ENCODE data around the gene TPGS1.

Gene TPGS1

DNA sequence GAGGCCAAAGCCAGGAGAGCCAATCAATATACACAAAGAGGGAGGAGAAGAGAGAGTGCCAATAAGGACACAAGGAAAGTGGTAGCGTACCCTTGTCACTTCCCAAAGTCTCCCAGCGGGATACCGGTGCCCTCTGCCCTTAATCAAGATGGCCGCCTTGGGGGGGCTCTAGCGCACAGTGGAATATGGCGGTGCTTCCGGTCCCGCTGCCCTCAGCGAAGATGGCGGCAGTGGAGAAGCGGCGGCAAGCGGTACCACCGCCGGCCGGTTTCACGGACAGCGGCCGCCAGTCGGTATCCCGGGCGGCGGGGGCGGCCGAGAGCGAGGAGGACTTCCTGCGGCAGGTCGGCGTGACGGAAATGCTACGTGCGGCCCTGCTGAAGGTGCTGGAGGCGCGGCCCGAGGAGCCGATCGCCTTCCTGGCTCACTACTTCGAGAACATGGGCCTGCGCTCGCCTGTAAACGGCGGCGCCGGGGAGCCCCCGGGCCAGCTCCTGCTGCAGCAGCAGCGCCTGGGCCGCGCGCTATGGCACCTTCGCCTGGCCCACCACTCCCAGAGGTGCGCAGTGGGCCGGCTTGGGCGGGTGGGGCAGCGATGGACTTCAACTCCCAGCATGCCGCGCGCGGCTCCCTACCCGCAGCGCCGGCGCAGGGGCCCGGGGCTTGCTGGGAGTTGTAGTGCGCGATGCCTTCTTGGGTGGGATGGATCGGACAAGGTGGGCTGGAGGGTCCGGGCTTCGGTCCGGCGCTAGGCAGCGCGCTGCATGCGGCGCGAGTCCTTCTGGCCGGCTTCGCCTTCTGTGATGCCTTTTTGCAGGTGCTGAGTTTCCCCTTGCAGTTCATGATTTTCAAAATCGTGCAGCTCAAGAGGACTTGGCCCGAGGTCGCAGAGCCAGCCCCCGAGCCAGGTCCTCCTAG, at the start of gene TPGS1:
Gene TPGS1 (plus strand): TSS at position 212 of the 918 bp plus-strand sequence. CDS start 10 bp downstream, at position 222.
- no peak for DNase-seq

DNA sequence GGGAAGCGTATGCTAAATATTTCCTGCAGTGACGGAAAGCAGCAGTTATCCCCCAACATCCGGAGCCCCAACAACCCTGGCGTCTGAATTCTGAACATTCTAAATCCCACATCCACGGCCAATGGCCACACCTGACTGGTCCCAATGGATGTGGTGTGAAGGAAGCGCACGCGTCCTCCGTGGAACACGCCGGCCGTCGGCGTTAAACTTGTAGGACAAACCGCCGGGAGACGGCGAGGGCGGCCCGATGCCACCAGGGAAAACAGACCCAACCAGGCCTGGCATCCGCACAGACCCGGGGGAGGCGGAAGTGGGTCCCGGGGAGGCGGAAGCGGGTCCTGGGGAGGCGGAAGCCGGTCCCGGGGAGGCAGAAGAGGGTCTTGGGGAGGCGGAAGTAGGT, 49.7 kb upstream of the TPGS1 start:
- no peak for DNase-seq

GRCh38 chr19:458091-459042, 48.9 kb upstream of the TPGS1 start:
- no peak for DNase-seq

DNA sequence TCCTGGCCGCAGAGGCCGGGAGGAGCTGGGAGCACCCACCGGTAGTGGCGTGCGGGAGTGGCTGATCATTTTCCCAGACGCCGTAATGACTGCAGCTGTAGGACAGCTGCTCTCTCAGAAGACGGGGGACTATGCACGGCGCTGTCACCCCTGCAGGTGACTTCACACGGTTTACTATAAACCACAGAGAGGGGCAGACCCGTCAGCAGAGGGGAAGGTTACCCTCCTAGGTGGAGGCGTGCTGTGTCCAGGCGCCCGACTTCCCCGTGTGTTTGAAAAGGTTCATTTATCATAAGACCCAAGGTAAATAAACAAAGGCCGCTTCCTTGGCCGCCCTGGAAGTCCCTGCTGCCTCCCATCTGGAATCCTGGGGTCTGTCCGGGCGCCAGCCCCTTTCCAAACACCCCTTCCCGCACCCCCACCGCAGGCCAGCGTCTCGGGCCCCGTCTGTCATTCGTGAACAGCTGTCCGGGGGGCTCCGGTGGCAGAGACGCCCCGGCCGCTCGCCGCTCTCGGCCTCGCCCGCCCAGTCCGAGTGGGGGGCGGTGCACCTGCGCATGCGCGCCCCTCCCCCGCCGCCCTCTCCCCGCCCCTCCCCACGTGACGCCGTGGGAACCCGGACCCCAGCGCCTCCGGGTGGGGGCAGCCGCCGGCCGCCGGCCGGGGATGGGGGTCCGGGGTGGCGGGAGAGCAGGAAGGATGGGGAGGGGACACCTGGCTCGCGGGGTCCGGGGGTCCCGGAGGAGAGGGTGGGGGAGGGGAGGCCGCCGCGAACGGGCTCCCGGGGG, 47.4 kb upstream of the TPGS1 start:
- DNase-seq, result no peak

DNA sequence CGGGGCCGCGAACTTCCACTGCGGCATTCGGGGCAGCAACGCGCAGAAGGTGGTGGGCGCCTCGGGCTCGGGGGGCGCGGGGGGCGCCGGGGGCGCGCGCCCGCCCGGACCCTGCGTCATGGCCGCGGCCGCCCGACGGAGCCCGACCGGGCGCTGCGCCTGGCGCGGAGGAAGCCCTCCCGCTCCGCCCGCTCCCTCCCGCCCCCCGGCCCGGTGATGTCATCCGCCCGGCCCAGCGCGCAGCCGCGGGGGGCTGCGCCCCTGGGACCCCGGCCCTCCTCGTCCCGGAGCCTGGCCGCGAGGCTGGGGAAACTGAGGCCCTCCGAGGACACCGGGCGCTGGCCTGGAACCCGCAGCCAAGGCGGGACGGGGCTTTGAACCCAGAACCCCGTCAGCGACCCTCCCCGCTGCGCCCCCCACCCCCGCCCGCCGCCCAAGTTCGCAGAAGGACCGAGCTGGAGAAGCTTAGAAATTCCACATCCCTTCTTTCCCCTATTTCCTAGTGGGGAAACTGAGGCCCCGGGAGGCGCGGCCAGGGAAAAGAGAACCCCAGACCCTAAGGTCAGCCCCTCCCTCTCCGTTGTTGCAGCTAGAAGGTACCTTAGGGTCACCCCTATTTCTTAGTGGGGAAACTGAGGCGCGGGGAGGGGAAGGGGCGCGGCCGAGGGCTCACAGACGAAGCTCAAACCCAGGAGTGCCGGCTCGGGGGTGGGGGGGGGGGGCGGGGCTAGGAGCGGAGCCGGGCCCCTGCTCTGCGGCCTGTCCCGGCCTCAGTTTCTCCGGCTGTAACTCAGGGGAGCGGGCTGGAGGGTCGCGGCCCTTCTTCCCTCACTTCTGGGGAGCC, 46.2 kb upstream of the TPGS1 start, which contains the start of gene SHC2:
Gene SHC2 (minus strand): TSS at position 157 of the 844 bp plus-strand sequence. CDS start 37 bp downstream, at position 120.
- no peak for DNase-seq

- DNase-seq, result peak; percentile 26
Measured at GRCh38 chr19:461721-462551, 45.4 kb upstream of the TPGS1 start.

- DNase-seq, result no peak
Measured at GRCh38 chr19:463483-464207, 43.7 kb upstream of the TPGS1 start.

DNA sequence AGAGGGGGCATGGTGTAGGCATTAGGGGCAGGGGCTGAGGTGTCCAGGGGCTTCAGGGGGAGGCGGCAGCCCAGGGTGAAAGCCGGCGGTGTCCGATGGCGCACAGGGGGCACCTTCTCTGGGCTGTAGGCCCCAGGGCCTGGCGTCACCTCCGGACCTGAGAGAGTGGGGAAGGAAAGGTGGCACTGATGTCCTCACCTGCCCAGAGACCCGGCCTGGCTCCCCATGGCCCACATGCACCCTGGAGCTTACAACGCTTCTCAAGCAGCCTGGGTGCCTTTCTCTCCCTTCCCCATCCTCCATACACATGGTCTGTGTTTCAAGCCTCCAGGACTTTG, 43.1 kb upstream of the TPGS1 start:
- no peak for DNase-seq

- no peak for DNase-seq
Measured at GRCh38 chr19:465056-465816, 42.1 kb upstream of the TPGS1 start.

- no peak for DNase-seq
Measured at GRCh38 chr19:467554-467953, 39.7 kb upstream of the TPGS1 start.

- DNase-seq, result no peak
Measured at GRCh38 chr19:468587-469256, 38.6 kb upstream of the TPGS1 start.

GRCh38 chr19:469833-470232, 37.5 kb upstream of the TPGS1 start:
- no peak for DNase-seq

- no peak for DNase-seq
Measured at GRCh38 chr19:470701-471100, 36.6 kb upstream of the TPGS1 start.

DNA sequence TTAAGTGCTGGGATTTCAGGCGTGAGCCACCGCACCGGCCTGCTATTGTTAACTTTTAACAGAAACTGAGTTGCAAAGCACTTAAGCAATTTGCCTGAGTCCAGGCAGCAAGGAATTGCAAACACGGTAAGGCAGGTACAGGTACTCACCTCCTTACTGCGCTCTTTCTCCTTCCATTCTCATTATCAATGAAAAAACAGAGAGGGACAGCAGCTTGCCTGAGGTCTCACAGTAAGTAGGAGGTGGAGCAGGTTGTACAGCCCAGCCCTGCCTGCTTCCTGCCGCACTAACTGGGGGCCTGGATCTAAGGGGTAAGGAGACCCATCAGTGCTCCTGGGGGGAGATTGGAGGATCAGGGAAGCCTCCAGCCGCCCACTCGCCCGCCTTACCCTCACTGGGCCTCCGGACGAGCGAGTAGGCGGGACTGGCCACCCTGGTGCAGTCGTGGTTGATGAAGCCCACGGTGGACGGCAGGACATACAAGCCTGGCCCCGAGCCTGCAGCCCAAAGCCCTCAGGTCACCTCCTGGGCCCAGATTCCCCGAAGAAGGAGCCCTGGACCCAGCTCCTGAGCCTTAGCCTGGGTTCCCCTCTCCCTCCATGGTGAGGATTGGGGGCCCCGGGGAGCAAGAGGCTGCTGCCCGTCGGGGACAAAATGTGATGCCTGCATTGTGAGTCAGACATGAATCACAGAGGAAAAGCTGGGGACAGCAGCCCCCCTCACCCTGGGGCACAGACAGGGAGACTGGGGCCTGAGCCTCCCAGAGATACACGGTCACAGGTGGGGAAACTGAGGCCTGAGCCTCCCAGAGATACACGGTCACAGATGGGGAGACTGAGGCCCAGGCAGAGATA, 35.1 kb upstream of the TPGS1 start:
- no peak for DNase-seq

GRCh38 chr19:474126-475078, 32.9 kb upstream of the TPGS1 start:
- DNase-seq, result no peak

- DNase-seq, result no peak
Measured at GRCh38 chr19:475360-475759, 31.9 kb upstream of the TPGS1 start.
